Skeletal muscle tissue (tissue), 4 donors: ENCODE results near the gene LCE2C. TPM values are rescaled to one million over a fixed set of nuclear protein-coding genes. Genes with fewer than 3 reads are reported as not detected.
"Not testable (repeated sequence)": the region's sequence is repeated elsewhere in the genome, so short reads cannot be mapped to it uniquely, and the experiment has no call there.

Source experiments
- H3K27ac ChIP-seq: one replicate; pipeline ENCODE4 v1.7.0; 2013; ENCODE audit warnings: mild to moderate bottlenecking, low read depth, low read length, inconsistent platforms
- H3K27me3 ChIP-seq, 3 donors: one replicate each; pipeline ENCODE4 v1.7.0; 2013; ENCODE audit warnings: low read length in 3 of 3; ENCODE audit not compliant: control insufficient read depth in 3 of 3, insufficient read depth in 3 of 3
- H3K36me3 ChIP-seq, 3 donors: one replicate each; pipeline ENCODE4 v1.7.0; 2013; ENCODE audit warnings: low read length in 3 of 3; ENCODE audit not compliant: control insufficient read depth in 3 of 3, insufficient read depth in 3 of 3
- H3K4me1 ChIP-seq, 3 donors: one replicate each; pipeline ENCODE4 v1.7.0; 2013; ENCODE audit warnings: low read length in 3 of 3, mild to moderate bottlenecking in 3 of 3; ENCODE audit not compliant: control insufficient read depth in 3 of 3, insufficient read depth in 3 of 3
- H3K4me3 ChIP-seq, 3 donors: one replicate each; pipeline ENCODE4 v1.7.0; 2013; ENCODE audit warnings: low read length in 3 of 3
- H3K9ac ChIP-seq, 3 donors: one replicate each; pipeline ENCODE4 v1.7.0; 2013; ENCODE audit warnings: low read length in 3 of 3, mild to moderate bottlenecking in 3 of 3, moderate library complexity in 2 of 3, low read depth in 1 of 3
- H3K9me3 ChIP-seq, 3 donors: one replicate each; pipeline ENCODE4 v1.7.0; 2013; ENCODE audit warnings: low read length in 3 of 3; ENCODE audit not compliant: control insufficient read depth in 3 of 3
- total RNA-seq: library from RNA; depleted of rRNA; stranded (reverse); fragments of >200 nt; gene quantifications from one replicate; pipeline ENCODE4 v1.2.3, GENCODE V29; 2014
- donor health status: Osteomylitis.

Gene LCE2C
- total RNA-seq, 1 donor from 2014 or later: not detected

DNA sequence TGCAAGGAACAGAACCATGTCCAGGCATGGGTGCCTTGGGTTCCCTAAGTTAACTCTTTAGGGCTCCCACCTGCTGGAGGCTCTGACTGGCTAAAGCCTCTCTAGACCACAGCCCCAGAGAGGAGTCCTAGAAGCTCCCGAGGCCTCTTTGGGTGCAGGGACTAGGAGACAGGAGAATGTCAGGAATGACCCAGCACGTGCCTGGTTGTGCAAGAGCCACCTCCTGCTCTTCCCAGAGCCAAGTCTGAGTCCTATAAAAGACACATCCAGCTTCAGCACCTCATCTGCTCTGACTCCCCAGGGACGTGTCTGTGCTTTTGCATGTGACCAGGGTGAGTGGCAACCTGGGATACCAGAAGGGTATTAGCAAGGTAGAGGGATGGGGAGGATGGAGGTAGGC lies 12.0 kb upstream of the LCE2C start, which contains the start of gene LCE2D:
Gene LCE2D, plus strand, starts transcription at position 283 of the 400 bp plus-strand sequence. CDS start 726 bp downstream, outside the sequence.
- H3K4me1 ChIP-seq: no peaks in the 10 kb centered on the region
- no peak within 1 kb of the TSS for H3K9ac ChIP-seq
- H3K4me3 ChIP-seq: no peak within 1 kb of the TSS
- peaks cover 0 to 3% (median 0%) of the 10 kb centered on the region in 3 donors for H3K27me3 ChIP-seq
- H3K27ac ChIP-seq: no peak within 1 kb of the TSS
- no peaks in the 10 kb centered on the region for H3K9me3 ChIP-seq
- H3K36me3 ChIP-seq: no peaks in the 10 kb centered on the region

DNA sequence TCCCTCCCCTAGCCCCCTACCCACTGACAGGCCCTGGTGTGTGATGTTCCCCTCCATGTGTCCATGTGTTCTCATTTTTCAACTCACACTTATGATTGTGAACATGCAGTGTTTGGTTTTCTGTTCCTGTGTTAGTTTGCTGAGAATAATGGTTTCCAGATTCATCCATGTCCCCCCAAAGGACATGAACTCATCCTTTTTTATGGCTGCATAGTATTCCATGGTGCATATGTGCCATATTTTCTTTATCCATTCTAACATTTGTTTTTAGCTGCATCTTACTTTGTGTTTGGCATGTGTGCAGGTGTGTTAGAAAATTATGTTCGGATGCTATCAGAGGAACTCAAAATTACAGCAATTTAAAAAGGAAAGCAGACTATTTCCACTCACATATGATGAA lies 8.9 kb upstream of the LCE2C start:
- not testable (repeated sequence) for H3K27me3 ChIP-seq, H3K4me3 ChIP-seq, H3K27ac ChIP-seq, H3K36me3 ChIP-seq, H3K4me1 ChIP-seq, H3K9me3 ChIP-seq, H3K9ac ChIP-seq

DNA sequence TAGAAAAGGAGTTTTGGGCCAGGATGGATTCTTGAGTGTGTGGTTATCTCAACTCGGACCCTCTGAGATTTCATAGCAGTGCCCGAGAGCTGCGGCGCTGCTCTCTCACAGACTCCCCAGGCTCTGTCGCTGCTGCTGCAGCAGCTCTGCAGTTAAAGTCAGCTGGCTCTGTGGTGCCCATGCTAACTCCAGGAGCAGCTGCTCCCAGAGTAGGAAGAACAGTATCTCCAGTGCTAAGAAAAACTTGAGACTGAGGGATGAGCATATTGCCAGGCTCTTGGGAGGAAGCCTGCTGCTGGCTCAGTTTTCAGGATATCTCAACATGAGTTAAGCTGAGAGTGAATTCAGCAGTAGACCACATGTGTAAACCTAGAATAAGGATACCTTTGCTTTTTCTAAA lies 7.4 kb upstream of the LCE2C start:
- no peak overlapping the region for H3K4me3 ChIP-seq
- peaks cover 0 to 3% (median 0%) of the 10 kb centered on the region in 3 donors for H3K27me3 ChIP-seq
- H3K27ac ChIP-seq: no peak overlapping the region
- H3K4me1 ChIP-seq: no peaks in the 10 kb centered on the region
- H3K36me3 ChIP-seq: no peaks in the 10 kb centered on the region
- H3K9me3 ChIP-seq: no peaks in the 10 kb centered on the region
- no peak overlapping the region for H3K9ac ChIP-seq

DNA sequence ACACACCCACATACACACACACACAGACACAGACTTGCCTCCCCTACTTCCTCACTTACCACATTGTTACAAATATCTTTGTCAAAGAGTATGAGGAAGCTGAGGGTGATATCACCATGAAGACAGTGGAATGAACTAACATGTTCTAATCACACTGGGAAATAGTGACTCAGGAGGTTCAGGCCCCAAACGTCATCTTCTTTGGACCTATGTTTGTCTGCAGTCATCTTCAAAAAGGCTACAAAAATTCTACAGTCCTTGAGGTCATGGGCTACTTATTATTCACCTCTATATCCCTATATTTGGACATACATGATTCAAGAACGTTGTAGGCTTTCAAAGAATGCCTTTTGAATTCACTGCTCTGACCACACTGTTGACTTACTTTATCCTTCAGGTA lies 2.1 kb upstream of the LCE2C start:
- H3K9me3 ChIP-seq: no peaks in the 10 kb centered on the region
- H3K27me3 ChIP-seq: no peaks in the 10 kb centered on the region
- H3K27ac ChIP-seq: no peak overlapping the region
- no peak overlapping the region for H3K4me3 ChIP-seq
- no peaks in the 10 kb centered on the region for H3K36me3 ChIP-seq
- no peaks in the 10 kb centered on the region for H3K4me1 ChIP-seq
- no peak overlapping the region for H3K9ac ChIP-seq

DNA sequence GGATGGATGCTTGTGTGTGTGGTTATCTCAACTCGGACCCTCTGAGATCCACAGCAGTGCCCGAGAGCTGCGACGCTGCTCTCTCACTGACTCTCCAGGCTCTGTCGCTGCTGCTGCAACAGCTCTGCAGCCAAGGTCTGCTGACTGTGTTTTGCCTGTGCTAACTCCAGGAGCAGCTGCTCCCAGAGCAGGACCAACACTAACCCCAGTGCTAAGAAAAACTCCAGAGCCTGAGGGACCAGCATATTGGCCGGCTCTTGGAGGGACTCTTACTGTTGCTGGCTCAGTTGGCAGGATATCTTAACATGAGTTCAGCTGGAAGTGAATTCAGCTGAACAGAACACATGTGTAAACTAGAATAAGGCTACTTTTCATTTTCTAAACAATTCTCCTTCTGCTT lies 4.4 kb downstream of the LCE2C start:
- no peak overlapping the region for H3K4me3 ChIP-seq
- H3K27ac ChIP-seq: no peak overlapping the region
- H3K4me1 ChIP-seq: no peaks in the 10 kb centered on the region
- no peaks in the 10 kb centered on the region for H3K27me3 ChIP-seq
- H3K9ac ChIP-seq: no peak overlapping the region
- no peaks in the 10 kb centered on the region for H3K9me3 ChIP-seq
- H3K36me3 ChIP-seq: no peaks in the 10 kb centered on the region

DNA sequence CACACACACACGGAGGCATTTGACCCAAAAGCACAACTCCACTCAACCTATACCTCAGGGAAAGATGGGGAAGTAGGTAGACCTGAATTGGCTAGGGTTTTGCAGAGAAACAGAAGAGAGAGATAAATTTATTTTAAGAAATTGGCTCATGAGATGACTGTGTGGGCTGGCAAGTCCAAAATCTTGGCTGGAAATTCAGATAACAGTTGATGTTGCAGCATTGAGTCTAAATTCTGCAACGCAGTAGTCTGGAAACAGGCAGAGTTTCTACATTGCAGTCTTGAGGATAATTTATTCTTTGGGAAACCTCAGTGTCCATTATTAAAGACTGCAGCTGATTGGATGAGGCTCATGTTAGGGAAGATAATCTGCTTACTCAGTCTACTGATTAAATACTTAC lies 6.5 kb downstream of the LCE2C start:
- Histone ChIP-seq H3K9me3 (no peaks in the 10 kb centered on the region), H3K4me1 (no peaks in the 10 kb centered on the region), H3K9ac (no peak overlapping the region), H3K36me3 (no peaks in the 10 kb centered on the region), H3K27me3 (no peaks in the 10 kb centered on the region), H3K27ac (no peak overlapping the region), H3K4me3 (no peak overlapping the region)

DNA sequence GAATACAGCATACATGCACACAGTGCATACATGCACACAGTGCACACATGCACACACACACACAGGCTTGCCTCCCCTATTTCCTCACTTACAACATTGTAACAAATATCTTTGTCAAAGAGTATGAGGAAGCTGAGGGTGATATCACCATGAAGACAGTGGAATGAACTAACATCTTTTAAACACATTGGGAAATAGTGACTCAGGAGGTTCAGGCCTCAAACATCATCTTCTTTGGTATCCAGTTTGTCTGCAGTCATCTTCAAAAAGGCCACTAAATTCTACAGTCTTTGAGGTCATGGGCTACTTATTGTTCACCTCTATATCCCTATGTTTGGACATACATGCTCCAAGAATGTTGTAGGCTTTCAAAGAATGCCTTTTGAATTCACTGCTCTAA lies 8.8 kb downstream of the LCE2C start:
- Histone ChIP-seq H3K4me3 (no peak overlapping the region), H3K36me3 (no peaks in the 10 kb centered on the region), H3K9me3 (no peaks in the 10 kb centered on the region), H3K4me1 (no peaks in the 10 kb centered on the region), H3K9ac (no peak overlapping the region), H3K27me3 (no peaks in the 10 kb centered on the region), H3K27ac (no peak overlapping the region)

DNA sequence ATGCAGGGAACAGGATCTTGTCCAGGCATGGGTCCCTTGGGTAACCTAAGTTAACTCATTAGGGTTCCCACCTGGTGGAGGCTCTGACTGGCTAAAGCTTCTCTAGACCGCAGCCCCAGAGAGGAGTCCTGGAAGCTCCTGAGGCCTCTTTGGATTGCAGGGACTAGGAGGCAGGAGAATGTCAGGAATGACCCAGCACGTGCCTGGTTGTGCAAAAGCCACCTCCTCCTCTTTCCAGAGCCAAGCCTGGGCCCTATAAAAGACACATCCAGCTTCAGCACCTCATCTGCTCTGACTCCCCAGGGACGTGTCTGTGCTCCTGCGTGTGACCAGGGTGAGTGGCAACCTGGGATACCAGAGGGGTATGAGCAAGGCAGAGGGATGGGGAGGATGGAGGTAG lies 10.7 kb downstream of the LCE2C start, which contains the start of gene LCE2B:
Gene LCE2B, plus strand, starts transcription at position 301 of the 400 bp plus-strand sequence. CDS start 721 bp downstream, outside the sequence.
- H3K36me3 ChIP-seq, H3K9ac ChIP-seq, H3K4me3 ChIP-seq, H3K9me3 ChIP-seq, H3K27me3 ChIP-seq, H3K27ac ChIP-seq, H3K4me1 ChIP-seq: not testable (repeated sequence)

DNA sequence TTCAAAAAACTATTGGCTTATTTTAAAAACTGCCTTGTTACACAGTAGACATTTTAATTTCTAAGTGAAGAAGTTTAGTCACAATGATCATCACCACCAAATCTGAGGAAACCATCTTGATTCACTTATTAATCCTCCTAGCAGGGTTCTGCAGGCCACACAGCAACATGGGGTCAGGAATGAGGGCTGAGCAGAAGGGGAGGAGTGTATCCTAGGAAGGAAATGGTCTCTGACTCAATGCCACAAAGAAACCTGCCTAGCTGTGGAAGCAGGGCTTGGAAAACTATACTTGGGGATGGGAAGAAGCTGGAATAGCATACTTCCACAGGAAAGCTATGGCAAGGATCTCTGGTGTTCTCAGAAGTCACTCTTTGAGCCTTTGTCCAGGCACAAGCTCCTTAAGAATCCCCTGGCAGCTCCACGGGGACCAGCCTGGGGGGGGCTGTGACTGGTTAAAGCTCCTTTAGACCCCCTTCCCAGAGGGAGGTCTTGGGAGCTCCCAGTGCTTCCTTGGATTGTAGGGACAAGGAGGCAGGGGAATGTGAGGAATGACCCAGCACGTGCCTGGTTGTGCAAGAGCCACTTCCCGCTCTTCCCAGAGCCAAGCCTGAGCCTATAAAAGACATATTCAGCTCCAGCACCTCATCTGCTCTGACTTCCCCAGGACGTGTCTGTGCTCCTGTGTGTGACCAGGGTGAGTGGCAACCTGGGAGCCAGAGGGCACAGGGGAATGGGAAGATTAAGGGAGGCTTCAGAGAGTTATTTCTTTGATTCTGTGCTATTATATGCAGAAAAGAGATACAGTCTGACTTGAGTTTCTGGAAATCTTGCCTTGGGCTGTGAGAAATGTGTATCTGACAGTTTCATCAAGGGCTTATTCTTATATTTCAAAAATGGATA lies 22.9 kb downstream of the LCE2C start, which contains the start of gene LCE2A:
Gene LCE2A, plus strand, starts transcription at position 645 of the 900 bp plus-strand sequence. CDS start 557 bp downstream, outside the sequence.
- no peaks in the 10 kb centered on the region for H3K27me3 ChIP-seq
- no peak within 1 kb of the TSS for H3K9ac ChIP-seq
- H3K9me3 ChIP-seq: no peaks in the 10 kb centered on the region
- H3K4me1 ChIP-seq: no peaks in the 10 kb centered on the region
- no peaks in the 10 kb centered on the region for H3K36me3 ChIP-seq
- H3K27ac ChIP-seq: no peak within 1 kb of the TSS
- H3K4me3 ChIP-seq: no peak within 1 kb of the TSS

DNA sequence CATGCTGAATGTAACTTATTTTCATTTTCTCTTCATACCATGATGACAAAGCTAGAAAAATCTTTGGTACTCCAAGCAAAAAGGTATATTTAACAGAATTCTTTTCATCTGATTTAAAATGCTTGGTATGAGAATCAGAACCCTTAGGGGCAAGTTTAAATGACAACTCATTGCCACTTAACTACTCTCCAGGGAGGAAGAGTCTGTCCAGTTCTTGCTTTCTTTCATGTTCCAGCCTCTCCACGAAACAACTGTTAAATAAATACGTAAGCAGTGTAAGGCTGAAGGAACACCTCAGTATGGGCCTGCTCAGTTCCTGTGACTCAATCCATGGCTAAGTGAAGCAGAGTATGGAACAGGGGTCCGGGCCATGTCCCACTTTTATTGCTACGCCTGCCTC lies 24.7 kb downstream of the LCE2C start:
- Histone ChIP-seq H3K27ac (no peak overlapping the region), H3K9me3 (no peaks in the 10 kb centered on the region), H3K27me3 (no peaks in the 10 kb centered on the region), H3K9ac (no peak overlapping the region), H3K36me3 (no peaks in the 10 kb centered on the region), H3K4me1 (no peaks in the 10 kb centered on the region), H3K4me3 (no peak overlapping the region)
